Measurements from ENCODE around the gene CSNK2A2.

DNA sequence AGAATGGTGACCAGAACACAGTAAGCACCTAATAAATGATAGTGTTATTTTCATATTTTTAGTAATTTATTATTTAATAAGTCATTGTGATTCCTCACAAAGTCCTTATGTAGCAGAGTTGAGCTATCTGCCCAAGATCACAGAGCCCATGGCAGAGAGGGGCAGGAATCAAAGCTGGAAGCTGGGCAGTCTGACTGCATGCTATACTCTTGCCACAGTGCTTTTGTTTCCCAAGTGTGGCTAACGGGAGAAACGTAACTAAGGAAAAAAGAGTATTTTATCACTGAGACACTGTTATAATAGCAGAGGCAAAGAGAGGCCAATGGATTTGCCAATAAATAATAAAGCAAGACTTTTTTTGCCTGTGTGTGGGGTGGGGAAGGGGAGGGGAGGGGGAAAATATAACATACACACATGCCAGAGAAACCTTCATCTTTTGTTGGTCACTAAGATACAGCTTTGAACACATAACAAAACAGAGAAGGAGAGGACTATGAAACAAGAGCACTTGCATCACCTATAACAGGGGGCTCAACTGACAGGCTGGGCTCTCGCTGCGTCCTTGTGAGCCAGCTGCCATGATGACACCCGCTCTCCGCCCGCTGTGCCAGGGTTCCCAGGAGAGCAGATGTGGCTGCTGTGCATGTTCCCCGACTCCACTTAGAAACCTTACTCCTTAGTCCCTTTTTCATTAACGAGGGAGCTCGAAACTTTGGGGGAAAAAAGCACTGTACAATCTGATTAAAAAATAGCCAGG lies 10.1 kb downstream of the CSNK2A2 start:
- no peak for TF ChIP-seq CTCF (IDR thresholded peaks at IDR 0.05)
- TF ChIP-seq POLR2A (IDR thresholded peaks at IDR 0.05): no peak

Measured in right lobe of liver (tissue), 4 donors.